Endothelial cell of umbilical vein (primary cell): ENCODE measurements around the gene LUC7L. TPM values are rescaled to one million over a fixed set of nuclear protein-coding genes. Genes with fewer than 3 reads are reported as not detected.
"Not testable (repeated sequence)": the region's sequence is repeated elsewhere in the genome, so short reads cannot be mapped to it uniquely, and the experiment has no call there.

Experiments
- BruUV-seq: library from RNA; stranded (reverse); fragments of 400-500 nt; replicated peaks from 2 replicates; lab custom pipeline; 2021; lab: Mats Ljungman, UMichigan
- CTCF ChIA-PET: fragments of 300-600, 350-600 bp; sonication (Branson Sonifier 250); formaldehyde crosslinking; loops from one replicate; lab custom pipeline; 2021; ENCODE audit warnings: antibody characterized with exemption, inconsistent platforms; lab: Charles Lee
- POLR2A ChIA-PET: fragments of 300-600, 350-600 bp; sonication (Branson Sonifier 250); formaldehyde crosslinking; loops from one replicate; lab custom pipeline; 2021; ENCODE audit warnings: antibody characterized with exemption, inconsistent platforms; lab: Charles Lee
- DNase-seq: peaks from one replicate; pipeline ENCODE4 v3.0.0-alpha.2; 2011; ENCODE audit warnings: low read depth, low spot score
- FAIRE-seq: peaks from 2 replicates; lab custom pipeline; 2011; peaks lifted over from hg19 to GRCh38; lab: Jason Lieb, UNC
- H2AFZ ChIP-seq: 2 replicates; pipeline ENCODE4 v1.6.0; 2012; ENCODE audit warnings: low read depth, low read length, control low read depth, inconsistent platforms
- H3K27ac ChIP-seq: 2 replicates; pipeline ENCODE4 v1.5.1; 2011; ENCODE audit warnings: low read depth, mild to moderate bottlenecking, control low read depth, low read length, moderate library complexity; ENCODE audit not compliant: insufficient read depth
- H3K27me3 ChIP-seq, 2 experiments: 2 replicates each; pipeline versions ENCODE4 v1.6.0 to v1.6.1; 2011; ENCODE audit warnings: low read length in 2 of 2, mixed read lengths in 1 of 2; ENCODE audit not compliant: control insufficient read depth in 2 of 2, insufficient read depth in 2 of 2
- H3K36me3 ChIP-seq, 2 experiments: 2 replicates in 1 of 2; 3 replicates in 1 of 2; pipeline ENCODE4 v1.5.1; 2011; ENCODE audit warnings: low read length in 2 of 2, mild to moderate bottlenecking in 1 of 2, moderate library complexity in 1 of 2; ENCODE audit not compliant: control insufficient read depth in 2 of 2, insufficient read depth in 2 of 2; ENCODE audit errors: extremely low read depth in 1 of 2
- H3K4me1 ChIP-seq: 3 replicates; pipeline ENCODE4 v1.5.1; 2011; ENCODE audit warnings: mild to moderate bottlenecking, low read length; ENCODE audit not compliant: control insufficient read depth, insufficient read depth; ENCODE audit errors: extremely low read depth
- H3K4me2 ChIP-seq: 2 replicates; pipeline ENCODE4 v1.6.1; 2011; ENCODE audit warnings: low read length, control low read depth, mixed read lengths; ENCODE audit not compliant: insufficient read depth
- H3K4me3 ChIP-seq, 3 experiments: fragments of 200-600 bp in 1 of 3; sonication (generic), shearing (Covaris generic) in 1 of 3; replicated peaks in 1 of 3; 2 replicates each; pipeline ENCODE4 v1.5.1; 2011 to 2016; ENCODE audit warnings: control low read depth in 3 of 3, low read length in 3 of 3, mild to moderate bottlenecking in 2 of 3, inconsistent platforms in 1 of 3, low read depth in 1 of 3, moderate library complexity in 1 of 3; ENCODE audit not compliant: insufficient read depth in 1 of 3
- H3K79me2 ChIP-seq: 2 replicates; pipeline ENCODE4 v1.6.0; 2012; ENCODE audit warnings: low read length, inconsistent platforms; ENCODE audit not compliant: control insufficient read depth, insufficient read depth
- H3K9ac ChIP-seq: replicated peaks from 2 replicates; pipeline ENCODE3; 2011; ENCODE audit warnings: low read length, control low read depth; ENCODE audit not compliant: insufficient read depth; ENCODE audit errors: extremely low read depth
- H3K9me1 ChIP-seq: replicated peaks from 3 replicates; pipeline ENCODE4 v1.6.0; 2011; ENCODE audit warnings: mild to moderate bottlenecking, low read length; ENCODE audit not compliant: control insufficient read depth, insufficient read depth; ENCODE audit errors: extremely low read depth
- H3K9me3 ChIP-seq: replicated peaks from 2 replicates; pipeline ENCODE4 v1.5.1; 2012; ENCODE audit warnings: low read length, inconsistent platforms; ENCODE audit not compliant: control insufficient read depth, insufficient read depth
- H4K20me1 ChIP-seq: replicated peaks from 2 replicates; pipeline ENCODE3; 2011; ENCODE audit warnings: mild to moderate bottlenecking, low read length; ENCODE audit not compliant: control insufficient read depth, insufficient read depth; ENCODE audit errors: extremely low read depth
- CTCF ChIP-seq, 2 donors: IDR thresholded peaks; 1 replicate in 1 of 2; 2 replicates in 1 of 2; pipeline ENCODE4 v1.5.1; 2011; ENCODE audit warnings: low read length in 2 of 2, mild to moderate bottlenecking in 2 of 2, moderate library complexity in 2 of 2, control low read depth in 1 of 2, inconsistent platforms in 1 of 2, low read depth in 1 of 2; ENCODE audit not compliant: insufficient read depth in 1 of 2; ENCODE audit errors: extremely low read depth in 1 of 2
- EZH2 ChIP-seq: IDR thresholded peaks from 2 replicates; pipeline ENCODE4 v1.6.1; 2012; ENCODE audit warnings: borderline replicate concordance, low read depth, mild to moderate bottlenecking, moderate library complexity, low read length, inconsistent platforms; ENCODE audit not compliant: severe bottlenecking
- FOS ChIP-seq: IDR thresholded peaks from 2 replicates; pipeline ENCODE4 v1.6.1; 2011; ENCODE audit warnings: mild to moderate bottlenecking, low read length, moderate library complexity, borderline replicate concordance; ENCODE audit not compliant: insufficient read depth
- GATA2 ChIP-seq: IDR thresholded peaks from 2 replicates; pipeline ENCODE4 v1.7.0; 2011; ENCODE audit warnings: low read depth, mild to moderate bottlenecking, moderate library complexity, mixed read lengths, low read length; ENCODE audit not compliant: insufficient read length, insufficient read depth
- JUN ChIP-seq: IDR thresholded peaks from 2 replicates; pipeline ENCODE4 v1.6.1; 2011; ENCODE audit warnings: borderline replicate concordance, low read depth; ENCODE audit not compliant: insufficient read length, insufficient read depth
- MAX ChIP-seq: IDR thresholded peaks from 2 replicates; pipeline ENCODE4 v1.6.1; 2011; ENCODE audit not compliant: insufficient read depth, insufficient read length
- MYC ChIP-seq: IDR thresholded peaks from one replicate; pipeline ENCODE4 v1.6.1; 2011; ENCODE audit warnings: mild to moderate bottlenecking, low read depth, low read length
- POLR2A ChIP-seq: IDR thresholded peaks from 2 replicates; pipeline ENCODE4 v1.6.1; 2012; ENCODE audit warnings: low read depth, mild to moderate bottlenecking, control low read depth, low read length
- POLR2AphosphoS5 ChIP-seq: IDR thresholded peaks from 2 replicates; pipeline ENCODE4 v1.6.1; 2012; ENCODE audit warnings: low read depth, mild to moderate bottlenecking, control low read depth, low read length, moderate library complexity; ENCODE audit not compliant: insufficient read depth
- dilution Hi-C: fragments of 300-500 bp; cut with MboI; formaldehyde crosslinking; loops from one replicate; pipeline ENCODE4 v1.15.0; 2019; ENCODE audit warnings: low sequenced_read_pairs; ENCODE audit not compliant: extremely low pct_ligation_motif_present
- intact Hi-C: fragments of 100-400 bp; cut with micrococcal nuclease; formaldehyde crosslinking; loops from one replicate; pipeline ENCODE4 v1.10.0; 2022
- polyA plus RNA-seq, 4 experiments: library from polyadenylated mRNA; depleted of rRNA in 3 of 4; stranded (reverse) in 3 of 4; unstranded in 1 of 4; fragments of >200 nt; gene quantifications; 2 replicates each; pipeline versions ENCODE4 v1.2.1 to v1.2.3, GENCODE V29; 2011 to 2012; ENCODE audit warnings: missing spikeins in 1 of 4
- total RNA-seq: library from RNA; stranded (reverse); gene quantifications from 2 replicates; pipeline ENCODE4 v1.2.3, GENCODE V29; 2021

LUC7L gene
- total and polyA plus RNA-seq, 2 donors (not counting 3 experiments of a cell fraction or from before 2014, with no cell fraction given), result 75.4 to 94.7 TPM

GRCh38 chr16:259226-259625, 30.0 kb upstream of the LUC7L start:
- H3K27me3 ChIP-seq, result no peaks in the 10 kb centered on the region
- no peak overlapping the region for H2AFZ ChIP-seq
- FAIRE-seq (no peak), DNase-seq (no peak)
- CTCF ChIA-PET, result no interaction called here
- no peaks in the 10 kb centered on the region for H3K4me1 ChIP-seq
- no peak overlapping the region for H3K4me3 ChIP-seq
- TF ChIP-seq CTCF (IDR thresholded peaks at IDR 0.05; ENCODE audit: extremely low read depth in 1 of 2, insufficient read depth in 1 of 2, low read depth in 1 of 2, low read length in 2 of 2) (no peak), POLR2A (no peak), POLR2AphosphoS5 (no peak), JUN (no peak), EZH2 (no peak), MAX (no peak), FOS (no peak), MYC (no peak), GATA2 (no peak)
- dilution Hi-C loops (no loop called here), intact Hi-C loops (no loop called here)
- H3K36me3 ChIP-seq, result peaks cover 0 to 16% of the 10 kb centered on the region in 2 experiments
- no peaks in the 10 kb centered on the region for H3K9me3 ChIP-seq
- H3K27ac ChIP-seq, result no peak overlapping the region
- H4K20me1 ChIP-seq, result no peaks in the 10 kb centered on the region
- no peak overlapping the region for H3K4me2 ChIP-seq
- H3K79me2 ChIP-seq, result no peaks in the 10 kb centered on the region
- H3K9ac ChIP-seq, result no peak overlapping the region
- no TSS peak for BruUV-seq
- no peaks in the 10 kb centered on the region for H3K9me1 ChIP-seq
- POLR2A ChIA-PET, result no interaction called here

GRCh38 chr16:258091-258490, 28.8 kb upstream of the LUC7L start:
- H3K4me3 ChIP-seq, dilution Hi-C loops, H3K9me1 ChIP-seq, BruUV-seq, intact Hi-C loops, H3K27me3 ChIP-seq, FAIRE-seq, POLR2A ChIA-PET, DNase-seq, H3K9me3 ChIP-seq, H2AFZ ChIP-seq, CTCF ChIA-PET, H3K27ac ChIP-seq, H3K4me1 ChIP-seq, H3K4me2 ChIP-seq, H3K79me2 ChIP-seq, H3K9ac ChIP-seq, H4K20me1 ChIP-seq: not testable (repeated sequence)
- peaks cover 0 to 16% of the 10 kb centered on the region in 2 experiments for H3K36me3 ChIP-seq
